Body of pancreas (tissue), 4 donors: ENCODE results near the gene HDLBP.

Experiments
- POLR2A ChIP-seq, 3 donors: fragments of 450-650 bp; IDR thresholded peaks; one replicate each; pipeline ENCODE4 v1.6.1; 2016; ENCODE audit warnings: antibody characterized with exemption in 3 of 3, mild to moderate bottlenecking in 2 of 3
- TF ChIP-seq, protein P1 (sequence below), 7 experiments: fragments of 450-650 bp in 4 of 7; fragments of 200-600 bp in 3 of 7; sonication (generic) in 3 of 7; IDR thresholded peaks; one replicate each; pipeline ENCODE4 v1.5.1; 2016 to 2019; ENCODE audit warnings: antibody characterized with exemption in 7 of 7

DNA sequence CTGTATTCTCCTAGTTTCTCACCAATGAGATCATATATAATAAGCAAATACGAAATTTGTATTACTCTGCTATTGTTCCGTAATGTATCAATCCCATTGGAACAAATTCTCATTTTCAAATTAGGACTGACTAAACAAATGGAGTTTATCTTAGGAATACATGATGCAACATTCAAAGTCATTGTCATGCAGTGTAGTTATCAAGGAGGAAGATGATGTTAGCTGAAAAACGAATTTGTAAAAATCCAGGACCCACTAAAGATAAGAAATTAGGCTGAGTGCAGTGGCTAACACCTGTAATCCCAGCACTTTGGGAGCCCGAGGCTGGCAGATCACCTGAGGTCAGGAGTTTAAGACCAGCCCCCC is 15.1 kb upstream of the HDLBP start:
- TF ChIP-seq, protein P1, sequence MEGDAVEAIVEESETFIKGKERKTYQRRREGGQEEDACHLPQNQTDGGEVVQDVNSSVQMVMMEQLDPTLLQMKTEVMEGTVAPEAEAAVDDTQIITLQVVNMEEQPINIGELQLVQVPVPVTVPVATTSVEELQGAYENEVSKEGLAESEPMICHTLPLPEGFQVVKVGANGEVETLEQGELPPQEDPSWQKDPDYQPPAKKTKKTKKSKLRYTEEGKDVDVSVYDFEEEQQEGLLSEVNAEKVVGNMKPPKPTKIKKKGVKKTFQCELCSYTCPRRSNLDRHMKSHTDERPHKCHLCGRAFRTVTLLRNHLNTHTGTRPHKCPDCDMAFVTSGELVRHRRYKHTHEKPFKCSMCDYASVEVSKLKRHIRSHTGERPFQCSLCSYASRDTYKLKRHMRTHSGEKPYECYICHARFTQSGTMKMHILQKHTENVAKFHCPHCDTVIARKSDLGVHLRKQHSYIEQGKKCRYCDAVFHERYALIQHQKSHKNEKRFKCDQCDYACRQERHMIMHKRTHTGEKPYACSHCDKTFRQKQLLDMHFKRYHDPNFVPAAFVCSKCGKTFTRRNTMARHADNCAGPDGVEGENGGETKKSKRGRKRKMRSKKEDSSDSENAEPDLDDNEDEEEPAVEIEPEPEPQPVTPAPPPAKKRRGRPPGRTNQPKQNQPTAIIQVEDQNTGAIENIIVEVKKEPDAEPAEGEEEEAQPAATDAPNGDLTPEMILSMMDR (IDR thresholded peaks at IDR 0.05), result no peak
- TF ChIP-seq POLR2A (IDR thresholded peaks at IDR 0.05), result no peak
